Gastrocnemius medialis (tissue), 4 donors: ENCODE results near the gene LHX2. TPM values are rescaled to one million over a fixed set of nuclear protein-coding genes. Genes with fewer than 3 reads are reported as not detected.

Experiments
- ATAC-seq, 2 donors: fragments of 150-250 bp; one replicate each; pipeline ENCODE4 v1.9.1; 2016
- DNase-seq, 2 donors: peaks; one replicate each; pipeline ENCODE4 v3.0.0-alpha.2; 2019
- H3K27ac ChIP-seq, 4 donors: fragments of 200-600 bp; sonication (generic); 1 replicate in 1 of 4; 2 replicates in 3 of 4; pipeline ENCODE4 v1.5.1; 2016 to 2018; ENCODE audit warnings: mild to moderate bottlenecking in 2 of 4, moderate library complexity in 1 of 4
- H3K27me3 ChIP-seq, 3 donors: fragments of 200-600 bp; sonication (generic) in 2 of 3; 1 replicate in 1 of 3; 2 replicates in 2 of 3; pipeline versions ENCODE4 v1.5.1 to v1.6.0; 2016 to 2019; ENCODE audit warnings: mild to moderate bottlenecking in 1 of 3, moderate library complexity in 1 of 3
- H3K36me3 ChIP-seq, 2 donors: fragments of 200-600 bp; sonication (generic) in 1 of 2; one replicate each; pipeline ENCODE4 v1.5.1; 2017 to 2018
- H3K4me1 ChIP-seq, 2 donors: fragments of 200-600 bp; sonication (generic) in 1 of 2; one replicate each; pipeline ENCODE4 v1.5.1; 2016 to 2017; ENCODE audit warnings: mild to moderate bottlenecking in 2 of 2
- H3K4me3 ChIP-seq, 4 donors: fragments of 200-600 bp; sonication (generic) in 3 of 4; 1 replicate in 1 of 4; 2 replicates in 3 of 4; pipeline ENCODE4 v1.5.1; 2016 to 2019; ENCODE audit warnings: mild to moderate bottlenecking in 2 of 4
- H3K9me3 ChIP-seq, 3 donors: fragments of 200-600 bp; sonication (generic) in 2 of 3; 1 replicate in 1 of 3; 2 replicates in 2 of 3; pipeline ENCODE4 v1.5.1; 2016 to 2019
- POLR2A ChIP-seq, 2 donors: fragments of 450-650 bp; IDR thresholded peaks; one replicate each; pipeline ENCODE4 v1.6.1; 2017; ENCODE audit warnings: antibody characterized with exemption in 2 of 2, mild to moderate bottlenecking in 2 of 2, moderate library complexity in 2 of 2
- in situ Hi-C, 4 donors: fragments of 200-750 bp; cut with MboI; loops; one replicate each; pipeline versions ENCODE4 v1.15.0 to v1.8.0; 2017; ENCODE audit warnings: low sequenced_read_pairs in 4 of 4
- intact Hi-C: fragments of 100-400 bp; cut with DNase I; formaldehyde crosslinking; loops from one replicate; pipeline ENCODE4 v1.15.1; 2023; ENCODE audit warnings: low total_unique reads
- total RNA-seq, 4 donors: library from RNA; depleted of rRNA; stranded (reverse); fragments of >200 nt; gene quantifications; one replicate each; pipeline versions ENCODE4 v1.1.0 to v1.2.3, GENCODE V29; 2016
- TF ChIP-seq, protein P1 (sequence below), 5 experiments: fragments of 450-650 bp in 3 of 5; fragments of 200-600 bp in 2 of 5; sonication (generic) in 2 of 5; IDR thresholded peaks in 4 of 5; conservative IDR thresholded peaks in 1 of 5; 1 replicate in 4 of 5; 2 replicates in 1 of 5; pipeline ENCODE4 v1.5.1; 2016 to 2019; ENCODE audit warnings: antibody characterized with exemption in 5 of 5, mild to moderate bottlenecking in 3 of 5, moderate library complexity in 3 of 5

Gene LHX2
- total RNA-seq, 4 donors from 2014 or later, result not detected

DNA sequence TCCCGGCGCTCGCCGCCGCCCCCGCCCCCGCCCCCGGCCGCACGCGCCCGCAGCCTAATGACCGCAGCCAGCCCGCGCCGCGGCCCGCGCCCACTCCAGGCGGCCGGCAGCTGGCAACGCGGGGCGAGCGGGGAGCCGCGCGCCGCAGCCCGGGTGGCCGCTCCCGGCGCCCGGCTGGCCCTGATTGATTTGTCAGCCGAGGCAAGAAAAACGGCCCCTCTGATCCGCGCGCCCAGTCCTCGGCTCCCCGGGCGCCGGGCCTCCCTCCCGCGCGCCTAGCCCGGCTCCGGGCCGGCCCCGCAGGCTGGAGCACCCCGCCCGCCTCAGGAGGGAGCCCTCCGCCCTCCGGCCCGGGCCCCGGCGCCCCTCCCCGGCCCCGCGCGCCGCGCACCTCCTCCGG, 11.9 kb upstream of the LHX2 start:
- Histone ChIP-seq H3K9me3 (no peaks in the 10 kb centered on the region), H3K27me3 (peaks cover 85 to 90% (median 86%) of the 10 kb centered on the region in 3 donors), H3K27ac (no peak overlapping the region), H3K4me1 (peaks cover 0 to 4% of the 10 kb centered on the region in 2 donors), H3K36me3 (no peaks in the 10 kb centered on the region), H3K4me3 (no peak overlapping the region)
- DNase-seq, result no peak
- TF ChIP-seq POLR2A (IDR thresholded peaks at IDR 0.05), result no peak
- TF ChIP-seq, protein P1, sequence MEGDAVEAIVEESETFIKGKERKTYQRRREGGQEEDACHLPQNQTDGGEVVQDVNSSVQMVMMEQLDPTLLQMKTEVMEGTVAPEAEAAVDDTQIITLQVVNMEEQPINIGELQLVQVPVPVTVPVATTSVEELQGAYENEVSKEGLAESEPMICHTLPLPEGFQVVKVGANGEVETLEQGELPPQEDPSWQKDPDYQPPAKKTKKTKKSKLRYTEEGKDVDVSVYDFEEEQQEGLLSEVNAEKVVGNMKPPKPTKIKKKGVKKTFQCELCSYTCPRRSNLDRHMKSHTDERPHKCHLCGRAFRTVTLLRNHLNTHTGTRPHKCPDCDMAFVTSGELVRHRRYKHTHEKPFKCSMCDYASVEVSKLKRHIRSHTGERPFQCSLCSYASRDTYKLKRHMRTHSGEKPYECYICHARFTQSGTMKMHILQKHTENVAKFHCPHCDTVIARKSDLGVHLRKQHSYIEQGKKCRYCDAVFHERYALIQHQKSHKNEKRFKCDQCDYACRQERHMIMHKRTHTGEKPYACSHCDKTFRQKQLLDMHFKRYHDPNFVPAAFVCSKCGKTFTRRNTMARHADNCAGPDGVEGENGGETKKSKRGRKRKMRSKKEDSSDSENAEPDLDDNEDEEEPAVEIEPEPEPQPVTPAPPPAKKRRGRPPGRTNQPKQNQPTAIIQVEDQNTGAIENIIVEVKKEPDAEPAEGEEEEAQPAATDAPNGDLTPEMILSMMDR (IDR thresholded peaks at IDR 0.05 in 4 of 5, conservative IDR thresholded peaks at IDR 0.05 in 1 of 5), result no peak
- no peak for ATAC-seq
- intact Hi-C loops, result no loop called here
- in situ Hi-C loops, result no loop called here

DNA sequence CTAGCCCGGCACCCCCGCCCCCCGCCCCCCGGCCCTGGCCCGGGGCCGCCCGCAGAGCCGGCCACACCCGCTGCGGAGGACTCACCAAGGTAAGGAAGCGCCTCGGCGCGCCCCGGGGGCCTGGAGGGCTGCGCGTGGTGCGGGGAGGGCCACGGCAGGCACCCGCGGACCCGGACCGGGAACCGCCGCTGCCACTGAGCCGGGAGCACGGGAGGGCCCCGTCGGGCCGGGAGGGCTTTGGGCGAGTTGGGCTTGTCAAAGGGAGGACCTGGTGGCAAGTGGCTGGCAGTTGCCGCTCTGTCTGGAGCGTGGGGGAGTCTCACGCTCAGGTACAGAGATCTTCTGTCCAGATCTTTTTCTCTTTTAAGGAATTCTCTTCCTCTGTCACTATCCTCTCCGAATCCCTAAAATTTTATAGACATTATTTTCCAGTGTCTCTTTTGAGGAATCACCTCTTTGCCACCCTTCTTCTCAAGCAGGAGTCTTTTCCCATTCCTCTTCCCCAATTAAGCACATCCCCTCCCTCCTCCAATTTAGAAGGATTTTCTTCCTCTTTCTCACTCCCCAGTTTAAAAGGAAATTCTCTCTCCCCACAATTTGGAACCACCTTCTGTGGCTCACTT, 11.3 kb upstream of the LHX2 start:
- no peak for ATAC-seq
- intact Hi-C loops (no loop called here), in situ Hi-C loops (no loop called here)
- DNase-seq, result no peak
- Histone ChIP-seq H3K36me3 (no peaks in the 10 kb centered on the region), H3K4me3 (peak overlapping the region in 1 of 4 donors; percentile 27), H3K9me3 (no peaks in the 10 kb centered on the region), H3K4me1 (peaks cover 0 to 4% of the 10 kb centered on the region in 2 donors), H3K27me3 (peaks cover 87 to 93% (median 92%) of the 10 kb centered on the region in 3 donors), H3K27ac (no peak overlapping the region)
- TF ChIP-seq POLR2A (IDR thresholded peaks at IDR 0.05), result no peak
- TF ChIP-seq, protein P1 (IDR thresholded peaks at IDR 0.05 in 4 of 5, conservative IDR thresholded peaks at IDR 0.05 in 1 of 5), result no peak

- peaks cover 0 to 4% of the 10 kb centered on the region in 2 donors for H3K4me1 ChIP-seq
- TF ChIP-seq, protein P1 (IDR thresholded peaks at IDR 0.05 in 4 of 5, conservative IDR thresholded peaks at IDR 0.05 in 1 of 5), result no peak
- TF ChIP-seq POLR2A (IDR thresholded peaks at IDR 0.05), result no peak
- H3K27me3 ChIP-seq, result peaks cover 89 to 93% (median 92%) of the 10 kb centered on the region in 3 donors
Observed at GRCh38 chr9:124000784-124001457, 10.6 kb upstream of the LHX2 start.

GRCh38 chr9:124001458-124001799, 10.1 kb upstream of the LHX2 start:
- in situ Hi-C loops, result no loop called here
- no peak overlapping the region for H3K27ac ChIP-seq
- H3K36me3 ChIP-seq, result no peaks in the 10 kb centered on the region
- DNase-seq, result no peak
- no peak overlapping the region for H3K4me3 ChIP-seq
- H3K9me3 ChIP-seq, result no peaks in the 10 kb centered on the region
- H3K27me3 ChIP-seq, result peaks cover 89 to 93% (median 93%) of the 10 kb centered on the region in 3 donors
- TF ChIP-seq, protein P1 (IDR thresholded peaks at IDR 0.05 in 4 of 5, conservative IDR thresholded peaks at IDR 0.05 in 1 of 5), result no peak
- no peak for TF ChIP-seq POLR2A (IDR thresholded peaks at IDR 0.05)
- ATAC-seq, result no peak
- peaks cover 0 to 4% of the 10 kb centered on the region in 2 donors for H3K4me1 ChIP-seq
- intact Hi-C loops, result no loop called here

More at GRCh38 chr9:124000784-124001457, 10.6 kb upstream of the LHX2 start:
- ATAC-seq, result no peak
- intact Hi-C loops (no loop called here), in situ Hi-C loops (no loop called here)
- Histone ChIP-seq H3K27ac (no peak overlapping the region), H3K36me3 (no peaks in the 10 kb centered on the region), H3K9me3 (no peaks in the 10 kb centered on the region), H3K4me3 (no peak overlapping the region)
- DNase-seq, result no peak
